Esophagus mucosa (tissue), 1 donor: ENCODE measurements around the gene CMPK1. TPM values are rescaled to one million over a fixed set of nuclear protein-coding genes. Genes with fewer than 3 reads are reported as not detected.

ENCODE experiments used
- ATAC-seq: fragments of 200-7000 bp; cut with Tn5 transposase; one replicate; pipeline ENCODE4 v1.9.1; 2020
- total RNA-seq: library from RNA; stranded (reverse); gene quantifications from one replicate; pipeline ENCODE4 v1.2.4, GENCODE V29; 2023
- donor health status: DM: yes; HTN: yes; CAD: no.

Gene CMPK1
- total RNA-seq, 1 donor from 2014 or later, result 122 TPM

GRCh38 chr1:47396671-47397196 is 63.1 kb downstream of the CMPK1 start:
- no peak for ATAC-seq

GRCh38 chr1:47399138-47399845 is 65.7 kb downstream of the CMPK1 start:
- ATAC-seq, result no peak

- no peak for ATAC-seq
Observed at GRCh38 chr1:47399846-47400155, 66.2 kb downstream of the CMPK1 start.

GRCh38 chr1:47401761-47402160 is 68.2 kb downstream of the CMPK1 start:
- no peak for ATAC-seq

- no peak for ATAC-seq
Observed at GRCh38 chr1:47402591-47402990, 69.0 kb downstream of the CMPK1 start.

GRCh38 chr1:47403321-47403910 is 69.8 kb downstream of the CMPK1 start:
- no peak for ATAC-seq

- no peak for ATAC-seq
Observed at GRCh38 chr1:47405697-47406096, 72.1 kb downstream of the CMPK1 start.

GRCh38 chr1:47406966-47407365 is 73.4 kb downstream of the CMPK1 start:
- no peak for ATAC-seq

- ATAC-seq, result peak; percentile 69
Observed at GRCh38 chr1:47407481-47407880, 73.9 kb downstream of the CMPK1 start.

GRCh38 chr1:47409311-47410067 is 75.9 kb downstream of the CMPK1 start:
- no peak for ATAC-seq

GRCh38 chr1:47410068-47410455 is 76.5 kb downstream of the CMPK1 start:
- ATAC-seq, result no peak

- no peak for ATAC-seq
Observed at GRCh38 chr1:47411436-47411835, 77.8 kb downstream of the CMPK1 start.

GRCh38 chr1:47412437-47412836 is 78.8 kb downstream of the CMPK1 start:
- no peak for ATAC-seq

- no peak for ATAC-seq
Observed at GRCh38 chr1:47415728-47416318, 82.2 kb downstream of the CMPK1 start, which contains the start of gene FOXE3. FOXE3 (plus strand) TSS chr1:47416285; CDS start chr1:47416316, 31 bp downstream.

GRCh38 chr1:47416319-47417169 is 83.0 kb downstream of the CMPK1 start:
- peak; percentile 11 for ATAC-seq

GRCh38 chr1:47417170-47418044 is 83.8 kb downstream of the CMPK1 start:
- ATAC-seq, result peak; percentile 24

GRCh38 chr1:47418122-47418521 is 84.5 kb downstream of the CMPK1 start:
- no peak for ATAC-seq

GRCh38 chr1:47418681-47419325 is 85.2 kb downstream of the CMPK1 start:
- ATAC-seq, result no peak

- ATAC-seq, result no peak
Observed at GRCh38 chr1:47420547-47420946, 87.0 kb downstream of the CMPK1 start.

- no peak for ATAC-seq
Observed at GRCh38 chr1:47423872-47424271, 90.3 kb downstream of the CMPK1 start.
